Smooth muscle cell (in vitro differentiated cells): Measurements from ENCODE around the gene BCL2L1. TPM values are rescaled to one million over a fixed set of nuclear protein-coding genes. Genes with fewer than 3 reads are reported as not detected.

ENCODE experiments used
- DNase-seq: peaks from one replicate; lab custom pipeline; 2025; ENCODE audit not compliant: unreplicated experiment; lab: John Stamatoyannopoulos, UW
- H2AFZ ChIP-seq: fragments of 200-600 bp; sonication (generic); 2 replicates; pipeline ENCODE4 v1.6.0; 2016; ENCODE audit warnings: antibody characterized with exemption, low read depth, mild to moderate bottlenecking
- H3F3A ChIP-seq: fragments of 200-600 bp; sonication (generic); 2 replicates; pipeline ENCODE4 v1.6.0; 2017; ENCODE audit warnings: antibody characterized with exemption, low read depth
- H3K27ac ChIP-seq: fragments of 200-600 bp; sonication (generic); 2 replicates; pipeline ENCODE4 v1.5.1; 2016; ENCODE audit warnings: low read depth, mild to moderate bottlenecking
- H3K27me3 ChIP-seq: fragments of 200-600 bp; sonication (generic); 2 replicates; pipeline ENCODE4 v1.6.1; 2016; ENCODE audit warnings: low read depth, mild to moderate bottlenecking
- H3K36me3 ChIP-seq: fragments of 200-600 bp; sonication (generic); 2 replicates; pipeline ENCODE4 v1.5.1; 2016; ENCODE audit warnings: low read depth
- H3K4me1 ChIP-seq: fragments of 200-600 bp; sonication (generic); 2 replicates; pipeline ENCODE4 v1.5.1; 2016; ENCODE audit warnings: low read depth
- H3K4me2 ChIP-seq: fragments of 200-600 bp; sonication (generic); 2 replicates; pipeline ENCODE4 v1.6.0; 2016; ENCODE audit warnings: mild to moderate bottlenecking
- H3K4me3 ChIP-seq: fragments of 200-600 bp; sonication (generic); 2 replicates; pipeline ENCODE4 v1.5.1; 2016; ENCODE audit warnings: mild to moderate bottlenecking
- H3K79me2 ChIP-seq: fragments of 200-600 bp; sonication (generic); 2 replicates; pipeline ENCODE4 v1.6.0; 2016; ENCODE audit warnings: low read depth, mild to moderate bottlenecking
- H3K9ac ChIP-seq: fragments of 200-600 bp; sonication (generic); 2 replicates; pipeline ENCODE4 v1.6.0; 2016; ENCODE audit warnings: low read depth
- H3K9me3 ChIP-seq: fragments of 200-600 bp; sonication (generic); replicated peaks from 2 replicates; pipeline ENCODE4 v1.5.1; 2016; ENCODE audit warnings: low read depth
- H4K20me1 ChIP-seq: fragments of 200-600 bp; sonication (generic); 2 replicates; pipeline ENCODE4 v1.6.0; 2016; ENCODE audit warnings: low read depth
- WGBS: methylation state at CpG from one replicate; pipeline ENCODE4 v1.1.7; 2016; ENCODE audit warnings: low lambda C conversion rate; 5-methylcytosine and 5-hydroxymethylcytosine counted together
- polyA plus RNA-seq: library from polyadenylated mRNA; unstranded; fragments of >200 nt; fragmentation: Nextera tagmentation; extraction: Ambion mirVana; gene quantifications from 2 replicates; pipeline ENCODE4 v1.2.1, GENCODE V29; 2016
- total RNA-seq: library from RNA; depleted of rRNA; stranded (reverse); fragments of >200 nt; gene quantifications from 2 replicates; pipeline ENCODE4 v1.2.3, GENCODE V29; 2014
- TF ChIP-seq, protein P1 (sequence below): fragments of 200-600 bp; sonication (generic); IDR thresholded peaks from 2 replicates; pipeline ENCODE4 v1.5.1; 2017; ENCODE audit warnings: borderline replicate concordance, mild to moderate bottlenecking, antibody characterized with exemption; ENCODE audit not compliant: insufficient read depth, poor library complexity, severe bottlenecking

BCL2L1 gene
- total and polyA plus RNA-seq, 2 experiments from 2014 or later, result 24.8 to 47.0 TPM

DNA sequence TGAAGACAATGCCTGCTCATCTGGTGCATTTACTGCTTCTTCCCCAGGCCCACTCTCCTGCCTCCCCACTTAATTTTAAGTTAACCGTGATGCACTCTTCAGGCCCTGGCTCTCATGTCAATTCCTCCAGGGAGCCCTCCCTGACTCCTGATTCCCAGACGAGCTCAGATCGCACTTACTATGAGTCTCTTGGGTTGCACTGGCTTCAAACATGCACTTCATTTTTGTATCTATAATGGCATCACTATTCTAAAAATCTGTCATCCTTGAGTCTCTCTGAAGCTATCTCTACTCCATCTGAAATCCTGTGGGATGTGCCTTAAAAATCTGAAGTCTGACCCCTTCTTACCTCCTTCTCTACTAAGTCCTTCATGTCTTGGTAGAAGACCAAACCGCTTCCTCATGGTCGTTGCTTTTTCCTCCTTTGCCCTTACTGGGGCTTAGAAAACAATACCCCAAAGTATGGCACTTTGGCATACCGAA, 60.3 kb downstream of the BCL2L1 start:
- Histone ChIP-seq H3K27ac (no peak overlapping the region), H3K9ac (no peak overlapping the region), H3K36me3 (no peaks in the 10 kb centered on the region), H3K4me2 (peak overlapping the region; percentile 89), H3K9me3 (no peaks in the 10 kb centered on the region), H2AFZ (no peak overlapping the region), H3F3A (no peaks in the 10 kb centered on the region), H3K4me1 (peaks cover 3% of the 10 kb centered on the region), H4K20me1 (peaks cover 6% of the 10 kb centered on the region), H3K79me2 (no peaks in the 10 kb centered on the region), H3K27me3 (no peaks in the 10 kb centered on the region), H3K4me3 (no peak overlapping the region)
- DNase-seq, result no peak
- WGBS, result 74% methylated on average over 6 of the region's 6 CpGs
- TF ChIP-seq, protein P1, sequence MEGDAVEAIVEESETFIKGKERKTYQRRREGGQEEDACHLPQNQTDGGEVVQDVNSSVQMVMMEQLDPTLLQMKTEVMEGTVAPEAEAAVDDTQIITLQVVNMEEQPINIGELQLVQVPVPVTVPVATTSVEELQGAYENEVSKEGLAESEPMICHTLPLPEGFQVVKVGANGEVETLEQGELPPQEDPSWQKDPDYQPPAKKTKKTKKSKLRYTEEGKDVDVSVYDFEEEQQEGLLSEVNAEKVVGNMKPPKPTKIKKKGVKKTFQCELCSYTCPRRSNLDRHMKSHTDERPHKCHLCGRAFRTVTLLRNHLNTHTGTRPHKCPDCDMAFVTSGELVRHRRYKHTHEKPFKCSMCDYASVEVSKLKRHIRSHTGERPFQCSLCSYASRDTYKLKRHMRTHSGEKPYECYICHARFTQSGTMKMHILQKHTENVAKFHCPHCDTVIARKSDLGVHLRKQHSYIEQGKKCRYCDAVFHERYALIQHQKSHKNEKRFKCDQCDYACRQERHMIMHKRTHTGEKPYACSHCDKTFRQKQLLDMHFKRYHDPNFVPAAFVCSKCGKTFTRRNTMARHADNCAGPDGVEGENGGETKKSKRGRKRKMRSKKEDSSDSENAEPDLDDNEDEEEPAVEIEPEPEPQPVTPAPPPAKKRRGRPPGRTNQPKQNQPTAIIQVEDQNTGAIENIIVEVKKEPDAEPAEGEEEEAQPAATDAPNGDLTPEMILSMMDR, result no peak

DNA sequence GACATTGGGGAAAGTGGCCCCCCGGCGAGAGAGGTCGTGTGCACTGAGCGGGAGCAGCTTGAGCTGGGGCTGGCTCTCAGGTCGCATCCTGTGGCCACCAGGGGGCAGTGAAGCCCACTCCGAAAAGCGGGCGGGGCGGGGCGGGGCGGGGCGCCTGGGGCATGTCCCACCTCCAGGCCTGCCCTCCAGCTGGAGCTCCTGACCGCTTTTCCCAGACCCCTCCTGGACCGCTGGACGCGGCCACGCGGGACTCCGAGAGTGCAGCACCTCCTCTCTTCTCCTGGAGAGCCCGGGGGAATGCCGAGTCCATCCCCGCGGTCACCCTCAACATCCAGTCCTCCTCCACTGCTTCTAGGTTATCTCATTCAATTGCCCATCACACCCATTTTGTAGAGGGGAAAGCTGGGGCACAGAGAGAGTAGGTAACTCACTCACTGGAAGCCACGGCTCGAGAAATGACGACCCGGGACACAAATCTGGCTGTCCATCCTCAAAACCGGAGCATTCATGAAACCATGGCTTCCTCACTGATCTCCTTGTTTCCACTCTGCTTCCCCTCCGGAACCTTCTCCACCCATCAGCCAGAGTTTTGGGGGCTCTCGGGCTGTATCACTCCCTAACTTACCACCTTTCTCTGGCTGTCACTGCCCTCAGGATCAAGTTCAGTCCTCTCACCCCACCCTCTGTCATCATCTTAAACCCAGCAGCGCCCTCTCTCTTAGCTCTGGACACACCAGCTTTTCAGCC, 60.9 kb downstream of the BCL2L1 start:
- H3K79me2 ChIP-seq, result no peaks in the 10 kb centered on the region

DNA sequence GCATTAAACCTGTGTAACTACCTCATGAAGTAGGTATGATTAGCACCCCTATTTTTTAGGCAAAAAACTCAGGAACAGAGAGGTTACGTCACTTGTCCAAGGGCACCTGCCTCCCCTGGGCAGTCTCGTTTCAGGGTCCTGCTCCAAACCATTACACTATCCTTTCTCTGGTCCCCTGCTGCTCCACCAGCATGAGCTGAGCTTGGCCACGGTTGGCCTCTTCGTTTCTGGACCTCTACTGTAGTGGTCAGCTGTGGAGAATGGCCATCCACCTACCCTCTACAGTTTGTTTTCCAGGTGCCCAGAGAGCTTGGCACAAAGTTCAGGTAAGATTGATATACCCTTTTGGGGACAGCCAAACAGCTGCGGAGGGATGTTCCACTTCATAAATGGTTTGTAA, 68.1 kb downstream of the BCL2L1 start:
- H3K9ac ChIP-seq, result no peak overlapping the region
- no peaks in the 10 kb centered on the region for H3F3A ChIP-seq
- peaks cover 10% of the 10 kb centered on the region for H3K27me3 ChIP-seq
- TF ChIP-seq, protein P1, result no peak
- WGBS, result 87% methylated on average over 5 of the region's 5 CpGs
- H3K36me3 ChIP-seq, result no peaks in the 10 kb centered on the region
- no peak overlapping the region for H3K4me3 ChIP-seq
- DNase-seq, result no peak
- no peaks in the 10 kb centered on the region for H3K79me2 ChIP-seq
- no peak overlapping the region for H3K27ac ChIP-seq
- H3K4me2 ChIP-seq, result no peak overlapping the region
- H3K9me3 ChIP-seq, result no peaks in the 10 kb centered on the region
- H3K4me1 ChIP-seq, result no peaks in the 10 kb centered on the region
- H4K20me1 ChIP-seq, result no peaks in the 10 kb centered on the region
- H2AFZ ChIP-seq, result no peak overlapping the region

More for the DNA sequence above, 60.9 kb downstream of the BCL2L1 start:
- Histone ChIP-seq H4K20me1 (peaks cover 6% of the 10 kb centered on the region), H3K4me1 (peaks cover 3% of the 10 kb centered on the region), H3K9me3 (no peaks in the 10 kb centered on the region), H3K36me3 (no peaks in the 10 kb centered on the region), H3K4me2 (peak overlapping the region; percentile 89), H2AFZ (peak overlapping the region; percentile 94), H3F3A (no peaks in the 10 kb centered on the region), H3K9ac (no peak overlapping the region), H3K27ac (no peak overlapping the region), H3K4me3 (peak overlapping the region; percentile 52), H3K27me3 (no peaks in the 10 kb centered on the region)
- DNase-seq, result peak; percentile 66
- TF ChIP-seq, protein P1, result peak; percentile 87
- 12% methylated on average over 27 of the region's 31 CpGs for WGBS
